NCI-H82 treated with DMSO at 0.1 percent for 48 hours (cell line): ENCODE measurements around the gene OR5C1.
"Not testable (repeated sequence)": the region's sequence is repeated elsewhere in the genome, so short reads cannot be mapped to it uniquely, and the experiment has no call there.

Experiments
- DNase-seq: peaks from one replicate; lab custom pipeline; 2025; ENCODE audit not compliant: unreplicated experiment; lab: John Stamatoyannopoulos, UW

OR5C1 gene

GRCh38 chr9:122788831-122789230, at the start of gene OR5C1:
Gene OR5C1, plus strand, starts transcription at chr9:122788933. Its CDS starts 0 bp downstream, at chr9:122788933.
- no peak for DNase-seq

GRCh38 chr9:122742003-122742402, 46.7 kb upstream of the OR5C1 start, which contains the start of gene OR1L6:
Gene OR1L6, plus strand, starts transcription at chr9:122742303. Its CDS starts 7,545 bp downstream, at chr9:122749848.
- DNase-seq = no peak

- DNase-seq = no peak
These were observed 33.9 kb upstream of the OR5C1 start for GRCh38 chr9:122754825-122755224.

GRCh38 chr9:122767817-122768216, 20.9 kb upstream of the OR5C1 start:
- DNase-seq = no peak

- no peak for DNase-seq
These were observed 11.7 kb upstream of the OR5C1 start for GRCh38 chr9:122777052-122777451.

DNA sequence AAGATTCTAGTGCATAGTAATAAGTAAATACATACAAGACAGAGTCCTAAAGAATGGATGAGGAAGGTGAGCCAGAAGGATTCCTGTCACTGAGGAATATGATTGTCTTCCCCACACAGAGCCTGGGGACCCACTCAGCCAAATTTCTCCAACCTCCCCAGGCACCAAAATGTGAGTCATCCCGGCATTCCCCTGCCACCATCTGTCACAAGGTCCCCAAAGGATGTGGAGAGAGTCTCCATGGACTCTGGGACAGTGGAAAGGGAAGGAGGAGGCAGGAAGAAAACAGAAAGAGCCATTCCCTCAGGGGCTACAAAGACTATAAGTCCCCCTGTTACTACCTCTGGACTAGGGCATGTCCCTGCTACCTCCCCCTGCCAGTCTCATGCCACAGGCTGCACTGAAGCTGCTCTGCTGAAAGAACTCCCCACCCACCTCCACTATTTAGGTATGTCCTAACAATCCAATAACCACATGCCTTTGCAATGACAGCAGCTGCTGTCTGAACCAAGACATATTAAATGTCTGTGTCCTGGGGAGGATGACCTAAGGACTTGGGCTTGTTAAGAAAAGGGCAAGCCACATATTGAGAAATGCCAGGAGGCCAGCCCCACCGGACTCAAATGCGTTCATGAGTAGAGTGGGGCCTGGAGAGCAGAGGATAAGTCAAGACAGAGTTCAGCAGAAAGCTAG, 10.7 kb upstream of the OR5C1 start:
- DNase-seq = no peak

DNA sequence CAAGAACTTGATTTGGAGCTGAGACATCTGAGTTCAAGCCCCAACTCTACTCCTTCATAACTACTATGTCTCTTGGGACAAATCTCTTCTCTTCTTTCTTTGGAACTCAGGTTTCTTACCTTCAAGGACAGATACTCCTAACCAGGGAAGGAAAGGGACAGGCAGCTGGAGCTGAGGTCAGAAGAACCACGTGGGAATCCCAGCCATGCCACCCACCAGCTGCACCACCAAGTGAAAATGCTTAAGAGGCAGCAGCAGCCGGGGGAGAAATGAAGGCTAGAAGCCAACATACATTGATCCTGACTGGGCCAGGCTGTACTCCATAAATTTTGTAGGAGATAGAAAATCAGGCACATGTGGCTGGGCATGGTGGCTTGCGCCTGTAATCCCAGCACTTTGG, 9.6 kb upstream of the OR5C1 start:
- DNase-seq = no peak

- DNase-seq = no peak
These were observed 8.7 kb upstream of the OR5C1 start for GRCh38 chr9:122780026-122780425.

GRCh38 chr9:122781671-122782070, 7.1 kb upstream of the OR5C1 start:
- DNase-seq = no peak

DNA sequence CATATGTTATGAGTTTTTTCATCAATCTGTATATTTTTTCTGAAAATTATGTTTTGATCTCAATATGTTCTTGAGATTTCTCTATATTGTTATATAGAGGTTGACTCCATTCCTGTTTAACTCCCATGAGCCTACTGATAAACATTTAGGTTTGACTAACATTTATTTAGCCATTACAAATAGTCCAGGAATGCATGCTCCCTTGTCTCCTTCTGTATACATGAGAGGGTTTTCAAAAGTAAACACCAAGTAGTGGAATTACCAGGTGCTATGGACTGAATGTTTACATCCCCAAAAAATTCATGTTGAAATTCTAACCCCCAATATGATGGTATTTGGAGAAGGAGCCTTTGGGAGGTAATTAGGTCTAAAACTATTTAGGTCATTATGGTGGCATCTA, 3.5 kb upstream of the OR5C1 start:
- no peak for DNase-seq

DNA sequence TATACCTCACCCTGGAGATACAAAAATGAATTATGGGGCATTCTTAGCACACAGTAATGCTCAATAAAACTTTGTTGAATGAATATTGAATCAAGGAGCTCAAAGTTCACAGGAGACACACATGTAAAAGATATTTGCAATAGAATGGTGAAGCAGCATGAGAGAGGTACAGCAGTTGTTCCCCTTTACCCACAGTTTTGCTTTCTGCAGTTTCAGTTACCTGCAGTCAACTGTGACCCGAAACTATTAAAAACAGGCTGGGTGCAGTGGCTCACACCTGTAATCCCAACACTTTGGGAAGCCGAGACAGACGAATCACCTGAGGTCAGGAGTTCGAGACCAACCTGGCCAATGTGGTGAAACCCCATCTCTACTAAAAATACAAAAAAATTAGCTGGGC, 2.4 kb upstream of the OR5C1 start:
- DNase-seq = no peak

GRCh38 chr9:122789256-122790046, 718 bp downstream of the OR5C1 start:
- no peak for DNase-seq

DNA sequence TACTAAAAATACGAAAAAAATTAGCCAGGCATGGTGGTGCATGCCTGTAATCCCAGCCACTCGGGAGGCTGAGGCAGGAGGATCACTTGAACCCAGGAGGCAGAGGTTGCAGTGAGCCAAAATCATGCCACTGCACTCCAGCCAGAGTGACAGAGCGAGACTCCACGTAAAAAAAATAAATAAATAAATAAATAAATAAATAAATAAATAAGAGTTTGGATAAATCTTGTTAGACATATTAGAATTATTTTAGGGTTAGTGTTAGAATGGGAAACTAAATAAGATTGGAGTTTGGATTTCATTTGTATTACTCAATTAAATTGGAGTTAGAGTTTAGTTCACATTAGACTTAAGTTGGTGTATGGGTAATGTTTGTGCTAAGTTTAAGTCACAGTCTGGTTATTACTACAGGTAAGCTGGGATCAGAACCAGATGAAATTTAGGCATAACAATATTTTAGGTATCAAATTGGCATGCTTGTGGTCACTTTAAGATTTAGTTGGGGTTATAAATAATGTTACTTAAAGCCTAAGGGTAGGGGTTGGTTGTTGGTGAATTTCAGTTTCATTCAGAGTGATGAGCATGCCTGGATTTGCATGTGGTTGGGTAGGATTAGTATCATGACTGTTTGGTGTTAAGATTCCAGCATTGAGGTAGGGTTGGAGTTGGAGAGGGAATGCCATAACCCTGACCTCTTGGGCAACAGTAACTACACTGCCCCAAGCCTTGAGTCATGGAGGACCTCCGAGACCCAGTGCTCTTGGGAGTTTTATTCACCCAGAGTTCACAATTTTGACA, 3.3 kb downstream of the OR5C1 start:
- no peak for DNase-seq

GRCh38 chr9:122797316-122798063, 8.8 kb downstream of the OR5C1 start:
- no peak for DNase-seq

DNA sequence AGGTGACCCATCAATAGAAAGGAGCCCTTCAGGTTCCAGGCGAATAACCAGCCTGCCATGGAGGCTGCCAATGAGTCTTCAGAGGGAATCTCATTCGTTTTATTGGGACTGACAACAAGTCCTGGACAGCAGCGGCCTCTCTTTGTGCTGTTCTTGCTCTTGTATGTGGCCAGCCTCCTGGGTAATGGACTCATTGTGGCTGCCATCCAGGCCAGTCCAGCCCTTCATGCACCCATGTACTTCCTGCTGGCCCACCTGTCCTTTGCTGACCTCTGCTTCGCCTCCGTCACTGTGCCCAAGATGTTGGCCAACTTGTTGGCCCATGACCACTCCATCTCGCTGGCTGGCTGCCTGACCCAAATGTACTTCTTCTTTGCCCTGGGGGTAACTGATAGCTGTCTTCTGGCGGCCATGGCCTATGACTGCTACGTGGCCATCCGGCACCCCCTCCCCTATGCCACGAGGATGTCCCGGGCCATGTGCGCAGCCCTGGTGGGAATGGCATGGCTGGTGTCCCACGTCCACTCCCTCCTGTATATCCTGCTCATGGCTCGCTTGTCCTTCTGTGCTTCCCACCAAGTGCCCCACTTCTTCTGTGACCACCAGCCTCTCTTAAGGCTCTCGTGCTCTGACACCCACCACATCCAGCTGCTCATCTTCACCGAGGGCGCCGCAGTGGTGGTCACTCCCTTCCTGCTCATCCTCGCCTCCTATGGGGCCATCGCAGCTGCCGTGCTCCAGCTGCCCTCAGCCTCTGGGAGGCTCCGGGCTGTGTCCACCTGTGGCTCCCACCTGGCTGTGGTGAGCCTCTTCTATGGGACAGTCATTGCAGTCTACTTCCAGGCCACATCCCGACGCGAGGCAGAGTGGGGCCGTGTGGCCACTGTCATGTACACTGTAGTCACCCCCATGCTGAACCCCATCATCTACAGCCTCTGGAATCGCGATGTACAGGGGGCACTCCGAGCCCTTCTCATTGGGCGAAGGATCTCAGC, 11.6 kb downstream of the OR5C1 start, which contains the start of gene OR1K1:
OR1K1 (plus strand) TSS at position 58 of the 995 bp plus-strand sequence; CDS start at position 58, 0 bp downstream.
- no peak for DNase-seq

GRCh38 chr9:122806661-122807060, 17.9 kb downstream of the OR5C1 start:
- DNase-seq = no peak

DNA sequence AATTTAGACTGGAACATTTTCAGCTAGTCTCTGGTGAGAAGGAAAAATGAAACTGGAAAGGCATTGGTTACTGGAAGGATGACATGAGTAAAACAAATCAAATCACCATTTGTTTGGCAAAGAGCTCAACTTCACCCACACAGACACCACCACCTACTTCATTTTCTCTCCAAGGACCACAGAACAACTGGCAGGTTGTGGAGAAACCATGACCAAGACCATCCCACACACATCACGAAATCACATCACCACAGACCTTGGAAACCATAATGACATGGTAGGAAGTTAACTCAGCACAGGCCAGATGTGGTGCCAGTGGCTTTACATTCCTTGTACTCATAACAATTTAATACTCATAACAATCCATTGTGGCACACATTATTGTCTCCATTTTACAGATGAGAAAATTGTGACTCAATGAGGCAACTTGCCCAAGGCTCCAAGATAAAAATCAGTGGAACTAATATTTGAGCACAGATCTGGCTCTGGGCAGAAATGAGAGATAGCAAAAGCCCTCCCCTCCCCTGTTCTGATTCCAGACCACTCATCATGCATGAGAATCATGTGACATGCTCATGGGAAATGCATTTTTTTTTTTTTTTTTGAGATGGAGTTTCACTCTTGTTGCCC, 18.7 kb downstream of the OR5C1 start:
- DNase-seq = no peak

- no peak for DNase-seq
These were observed 19.4 kb downstream of the OR5C1 start for GRCh38 chr9:122808141-122808540.

GRCh38 chr9:122809261-122809660, 20.5 kb downstream of the OR5C1 start:
- not testable (repeated sequence) for DNase-seq
